ENCODE measurements around the gene CRACR2B.

DNA sequence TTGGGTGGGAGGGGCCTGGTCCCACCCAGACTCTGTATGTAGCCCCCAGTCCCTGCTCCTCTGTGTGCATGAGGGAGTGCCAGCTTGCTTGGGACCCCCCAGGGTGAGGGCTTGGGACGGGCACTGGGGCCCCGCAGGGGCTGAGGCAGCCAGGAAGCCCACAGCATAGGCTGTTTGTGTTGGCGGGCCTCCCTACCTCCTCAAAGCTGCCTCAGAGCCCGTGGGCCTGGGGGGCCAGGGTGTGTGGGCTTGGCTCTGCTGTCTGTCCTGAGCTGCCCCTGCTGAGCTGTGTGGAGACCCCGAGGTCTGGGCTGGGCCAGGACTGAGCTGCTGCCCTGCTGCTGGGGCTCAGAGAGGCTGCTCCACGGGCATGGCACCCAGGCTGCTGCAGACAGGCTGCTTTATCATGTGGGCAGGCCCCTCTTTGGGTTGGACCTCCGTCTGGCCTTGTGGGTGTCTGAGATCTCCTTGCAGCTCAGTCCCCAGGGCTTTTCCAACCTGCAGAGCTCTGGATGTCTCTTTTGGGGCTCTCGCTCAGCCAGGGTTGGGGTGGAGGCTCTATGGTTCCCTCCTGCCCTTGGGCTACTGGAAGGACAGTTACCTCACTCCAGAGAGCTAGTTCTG, 18.3 kb downstream of the CRACR2B start:
- TF ChIP-seq CTCF (IDR thresholded peaks at IDR 0.05) (no peak), POLR2A (IDR thresholded peaks at IDR 0.05) (no peak)
